H1 (cell line): ENCODE results near the gene MRTFA. TPM values are rescaled to one million over a fixed set of nuclear protein-coding genes. Genes with fewer than 3 reads are reported as not detected.

Experiments
- CTCF ChIA-PET: fragments of 300-600 bp; sonication (Branson Sonifier 250); formaldehyde crosslinking; loops from one replicate; lab custom pipeline; 2021; ENCODE audit not compliant: partially characterized antibody; lab: Charles Lee
- POLR2A ChIA-PET: fragments of 300-600 bp; sonication (Branson Sonifier 250); formaldehyde crosslinking; loops from one replicate; lab custom pipeline; 2021; ENCODE audit warnings: inconsistent platforms; ENCODE audit not compliant: partially characterized antibody; lab: Charles Lee
- DNase-seq, 2 experiments: peaks; one replicate each; pipeline versions ENCODE4 v3.0.0 to v3.0.0-alpha.2; 2010 to 2022; ENCODE audit warnings: low spot score in 2 of 2, low read depth in 1 of 2, mixed read lengths in 1 of 2
- FAIRE-seq: peaks from 2 replicates; lab custom pipeline; 2011; peaks lifted over from hg19 to GRCh38; lab: Jason Lieb, UNC
- H2AFZ ChIP-seq: 2 replicates; pipeline ENCODE4 v1.8.1; 2012; ENCODE audit warnings: low read length, inconsistent platforms
- H2AK5ac ChIP-seq: 2 replicates; pipeline ENCODE4 v1.6.1; 2013; ENCODE audit warnings: low read depth, low read length
- H2BK120ac ChIP-seq: replicated peaks from 2 replicates; pipeline ENCODE3; 2013; ENCODE audit warnings: low read depth, low read length, inconsistent platforms
- H2BK12ac ChIP-seq: 2 replicates; pipeline ENCODE4 v1.6.1; 2013; ENCODE audit warnings: low read depth, low read length
- H2BK15ac ChIP-seq: 2 replicates; pipeline ENCODE4 v1.6.1; 2013; ENCODE audit warnings: low read length
- H2BK20ac ChIP-seq: 2 replicates; pipeline ENCODE4 v1.6.1; 2013; ENCODE audit warnings: low read length
- H2BK5ac ChIP-seq: 2 replicates; pipeline ENCODE4 v1.6.1; 2013; ENCODE audit warnings: low read depth, low read length
- H3K14ac ChIP-seq: 2 replicates; pipeline ENCODE4 v1.6.1; 2013; ENCODE audit warnings: inconsistent platforms; ENCODE audit not compliant: insufficient read length
- H3K18ac ChIP-seq: 2 replicates; pipeline ENCODE4 v1.6.1; 2013; ENCODE audit warnings: low read length; ENCODE audit errors: extremely low read depth
- H3K23ac ChIP-seq: 2 replicates; pipeline ENCODE4 v1.6.1; 2013; ENCODE audit warnings: inconsistent platforms; ENCODE audit not compliant: insufficient read length
- H3K23me2 ChIP-seq: 2 replicates; pipeline ENCODE4 v1.6.1; 2013; ENCODE audit warnings: low read depth, low read length
- H3K27ac ChIP-seq: 2 replicates; pipeline ENCODE4 v1.6.1; 2011; ENCODE audit warnings: low read depth, low read length, inconsistent platforms
- H3K27me3 ChIP-seq, 4 experiments: replicated peaks in 1 of 4; 1 replicate in 1 of 4; 2 replicates in 3 of 4; pipeline versions ENCODE4 v1.6.1 to v1.8.1; 2011 to 2013; ENCODE audit warnings: low read length in 3 of 4, mild to moderate bottlenecking in 3 of 4, inconsistent platforms in 2 of 4, mixed read lengths in 2 of 4, moderate library complexity in 1 of 4; ENCODE audit not compliant: control insufficient read depth in 3 of 4, insufficient read depth in 3 of 4; ENCODE audit errors: extremely low read depth in 1 of 4
- H3K36me3 ChIP-seq, 4 experiments: 2 replicates each; pipeline versions ENCODE4 v1.6.1 to v1.8.1; 2011 to 2013; ENCODE audit warnings: mild to moderate bottlenecking in 4 of 4, low read length in 3 of 4, moderate library complexity in 2 of 4, control low read depth in 1 of 4, inconsistent platforms in 1 of 4; ENCODE audit not compliant: insufficient read depth in 4 of 4, control insufficient read depth in 2 of 4
- H3K4ac ChIP-seq: replicated peaks from 2 replicates; pipeline ENCODE3; 2013; ENCODE audit warnings: low read length, low read depth, mixed read lengths, inconsistent platforms; ENCODE audit not compliant: insufficient read length
- H3K4me1 ChIP-seq, 4 experiments: replicated peaks in 1 of 4; 1 replicate in 1 of 4; 2 replicates in 3 of 4; pipeline versions ENCODE4 v1.6.1 to v1.8.1; 2011 to 2013; ENCODE audit warnings: low read length in 3 of 4, inconsistent platforms in 2 of 4, mixed read lengths in 1 of 4; ENCODE audit not compliant: insufficient read depth in 4 of 4, control insufficient read depth in 3 of 4
- H3K4me2 ChIP-seq, 2 experiments: 2 replicates each; pipeline versions ENCODE4 v1.6.1 to v1.8.1; 2011 to 2013; ENCODE audit warnings: low read depth in 2 of 2, low read length in 2 of 2, control low read depth in 1 of 2, inconsistent platforms in 1 of 2, mild to moderate bottlenecking in 1 of 2; ENCODE audit not compliant: insufficient read depth in 1 of 2
- H3K4me3 ChIP-seq, 4 experiments: fragments of 200-600, 300-600 bp in 1 of 4; sonication (generic), shearing (Covaris generic), sonication (Bioruptor Twin) in 1 of 4; 2 replicates each; pipeline versions ENCODE4 v1.5.1 to v1.8.1; 2011 to 2016; ENCODE audit warnings: low read length in 4 of 4, low read depth in 3 of 4, control low read depth in 2 of 4, inconsistent platforms in 2 of 4, mild to moderate bottlenecking in 2 of 4, mixed read lengths in 1 of 4, moderate library complexity in 1 of 4; ENCODE audit not compliant: insufficient read depth in 2 of 4; ENCODE audit errors: extremely low read depth in 1 of 4
- H3K56ac ChIP-seq: replicated peaks from 2 replicates; pipeline ENCODE3; 2013; ENCODE audit warnings: low read depth, mild to moderate bottlenecking, mixed read lengths, low read length, inconsistent platforms; ENCODE audit not compliant: insufficient read length
- H3K79me1 ChIP-seq: 2 replicates; pipeline ENCODE4 v1.6.1; 2013; ENCODE audit warnings: low read depth, low read length, control low read depth
- H3K79me2 ChIP-seq, 2 experiments: 2 replicates each; pipeline versions ENCODE4 v1.6.1 to v1.8.1; 2012 to 2013; ENCODE audit warnings: low read length in 2 of 2, mild to moderate bottlenecking in 2 of 2, inconsistent platforms in 1 of 2; ENCODE audit not compliant: insufficient read depth in 2 of 2, control insufficient read depth in 1 of 2
- H3K9ac ChIP-seq, 4 experiments: replicated peaks in 1 of 4; 1 replicate in 1 of 4; 2 replicates in 3 of 4; pipeline versions ENCODE4 v1.6.1 to v1.8.1; 2011 to 2013; ENCODE audit warnings: low read depth in 3 of 4, low read length in 3 of 4, control low read depth in 2 of 4, mild to moderate bottlenecking in 2 of 4, moderate library complexity in 2 of 4, inconsistent platforms in 1 of 4; ENCODE audit errors: extremely low read depth in 1 of 4
- H3K9me3 ChIP-seq, 2 experiments: 2 replicates each; pipeline versions ENCODE4 v1.6.1 to v1.8.1; 2012 to 2013; ENCODE audit warnings: mild to moderate bottlenecking in 2 of 2, moderate library complexity in 2 of 2, control low read depth in 1 of 2, inconsistent platforms in 1 of 2, low read depth in 1 of 2, low read length in 1 of 2, mixed read lengths in 1 of 2; ENCODE audit not compliant: insufficient read depth in 2 of 2
- H4K20me1 ChIP-seq, 2 experiments: replicated peaks in 1 of 2; 2 replicates each; pipeline versions ENCODE3 to v1.8.1; 2011 to 2013; ENCODE audit warnings: inconsistent platforms in 2 of 2, low read length in 2 of 2, mild to moderate bottlenecking in 1 of 2; ENCODE audit not compliant: insufficient read depth in 2 of 2, control insufficient read depth in 1 of 2
- H4K5ac ChIP-seq: 2 replicates; pipeline ENCODE4 v1.6.1; 2013; ENCODE audit warnings: low read length, low read depth, mixed read lengths, inconsistent platforms; ENCODE audit not compliant: insufficient read length
- H4K8ac ChIP-seq: 2 replicates; pipeline ENCODE4 v1.8.0; 2013; ENCODE audit warnings: mild to moderate bottlenecking, moderate library complexity, low read length, inconsistent platforms; ENCODE audit not compliant: insufficient read depth; ENCODE audit errors: extremely low read depth
- H4K91ac ChIP-seq: replicated peaks from 2 replicates; pipeline ENCODE3; 2013; ENCODE audit warnings: low read length, mixed read lengths, inconsistent platforms; ENCODE audit not compliant: insufficient read length
- BACH1 ChIP-seq: IDR thresholded peaks from 2 replicates; pipeline ENCODE4 v1.6.1; 2012; ENCODE audit warnings: low read length, improper control_type of control experiment
- CBX8 ChIP-seq: fragments of 300-800, 300-1000 bp; sonication (generic); IDR thresholded peaks from 2 replicates; pipeline ENCODE4 v1.7.1; 2016; ENCODE audit warnings: low read depth, low read length, borderline replicate concordance
- CTBP2 ChIP-seq: IDR thresholded peaks from 2 replicates; pipeline ENCODE4 v1.7.0; 2011; ENCODE audit warnings: borderline replicate concordance, mild to moderate bottlenecking, moderate library complexity, mixed read lengths, low read length; ENCODE audit not compliant: insufficient read depth, insufficient read length
- FOSL1 ChIP-seq: IDR thresholded peaks from 2 replicates; pipeline ENCODE4 v1.6.1; 2011; ENCODE audit warnings: mild to moderate bottlenecking, low read depth, low read length, moderate library complexity; ENCODE audit not compliant: insufficient read depth
- JUN ChIP-seq: IDR thresholded peaks from 2 replicates; pipeline ENCODE4 v1.6.1; 2011; ENCODE audit warnings: low read depth, mild to moderate bottlenecking, improper control_type of control experiment, low read length
- KDM4A ChIP-seq: IDR thresholded peaks from one replicate; pipeline ENCODE4 v1.7.1; 2012; ENCODE audit warnings: low read depth, mild to moderate bottlenecking, moderate library complexity, low read length, inconsistent platforms; ENCODE audit not compliant: severe bottlenecking
- KDM5A ChIP-seq: fragments of 200-600 bp; IDR thresholded peaks from 2 replicates; pipeline ENCODE4 v1.7.1; 2012; ENCODE audit warnings: mild to moderate bottlenecking, low read length, inconsistent platforms, mixed read lengths
- POLR2AphosphoS5 ChIP-seq: IDR thresholded peaks from 2 replicates; pipeline ENCODE4 v1.6.1; 2011; ENCODE audit warnings: low read depth, low read length
- POU5F1 ChIP-seq: IDR thresholded peaks from 2 replicates; pipeline ENCODE4 v1.6.1; 2011; ENCODE audit warnings: low read depth, mild to moderate bottlenecking, low read length, moderate library complexity
- RBBP5 ChIP-seq: IDR thresholded peaks from 2 replicates; pipeline ENCODE4 v1.7.1; 2012; ENCODE audit warnings: low read depth, mild to moderate bottlenecking, inconsistent platforms, low read length, moderate library complexity, borderline replicate concordance
- TEAD4 ChIP-seq: IDR thresholded peaks from 2 replicates; pipeline ENCODE4 v1.6.1; 2012; ENCODE audit warnings: low read depth, low read length, inconsistent platforms, mixed read lengths
- WGBS, 2 experiments: shearing (Covaris generic) in 1 of 2; methylation state at CpG; one replicate each; pipeline versions ENCODE4 v1.1.6 to v1.1.7; 2013 to 2015; ENCODE audit warnings: low lambda C conversion rate in 2 of 2, mixed read lengths in 2 of 2, inconsistent platforms in 1 of 2, low coverage in 1 of 2, missing lambda C conversion rate in 1 of 2; ENCODE audit not compliant: insufficient replicate concordance in 2 of 2, insufficient coverage in 1 of 2, insufficient read length in 1 of 2; ENCODE audit errors: extremely low coverage in 1 of 2, missing lambda C conversion rate in 1 of 2; 5-methylcytosine and 5-hydroxymethylcytosine counted together
- polyA plus RNA-seq, 7 experiments: library from polyadenylated mRNA; depleted of rRNA in 3 of 7; stranded (reverse) in 5 of 7; unstranded in 2 of 7; fragments of >200 nt in 5 of 7; fragments of 200-250 nt in 2 of 7; gene quantifications; 1 replicate in 5 of 7; 2 replicates in 1 of 7; 4 replicates in 1 of 7; pipeline versions ENCODE4 v1.2.1 to v1.2.3, GENCODE V29; 2011 to 2013; ENCODE audit warnings: missing spikeins in 2 of 7, mixed read lengths in 2 of 7
- total RNA-seq: library from RNA; stranded (reverse); fragmentation: NEBNext Ultra II Directional; extraction: Animal tissue kit (Norgen Biotek cat#: 25700); gene quantifications from 2 replicates; pipeline ENCODE4 v1.2.1, GENCODE V29; 2021
- TF ChIP-seq, protein P1 (sequence below): IDR thresholded peaks from 2 replicates; pipeline ENCODE4 v1.6.1; 2012; ENCODE audit warnings: inconsistent platforms
- TF ChIP-seq, protein P2 (sequence below): IDR thresholded peaks from 2 replicates; pipeline ENCODE4 v1.6.1; 2011; ENCODE audit warnings: low read length, improper control_type of control experiment

Gene MRTFA
- total and polyA plus RNA-seq, 2 of the 8 experiments (the other 6 are each of a cell fraction or from before 2014, with no cell fraction given), result 5.4 to 37.9 TPM

- H3K9me3 ChIP-seq, result no peaks in the 10 kb centered on the region
- POLR2A ChIA-PET, result interaction anchor here (0.6 to 1.1 kb wide), 5 partner anchors 9 to 243 kb away, joined by 3 to 5 read pairs (median 3); partner anchors contain the start of gene SGSM3
- TF ChIP-seq BACH1 (no peak), RBBP5 (no peak), KDM4A (no peak), JUN (no peak), POLR2AphosphoS5 (no peak), POU5F1 (no peak), CTBP2 (no peak), TEAD4 (no peak), FOSL1 (no peak), KDM5A (no peak), CBX8 (no peak)
- TF ChIP-seq, protein P1, sequence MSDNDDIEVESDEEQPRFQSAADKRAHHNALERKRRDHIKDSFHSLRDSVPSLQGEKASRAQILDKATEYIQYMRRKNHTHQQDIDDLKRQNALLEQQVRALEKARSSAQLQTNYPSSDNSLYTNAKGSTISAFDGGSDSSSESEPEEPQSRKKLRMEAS, result no peak
- TF ChIP-seq, protein P2, sequence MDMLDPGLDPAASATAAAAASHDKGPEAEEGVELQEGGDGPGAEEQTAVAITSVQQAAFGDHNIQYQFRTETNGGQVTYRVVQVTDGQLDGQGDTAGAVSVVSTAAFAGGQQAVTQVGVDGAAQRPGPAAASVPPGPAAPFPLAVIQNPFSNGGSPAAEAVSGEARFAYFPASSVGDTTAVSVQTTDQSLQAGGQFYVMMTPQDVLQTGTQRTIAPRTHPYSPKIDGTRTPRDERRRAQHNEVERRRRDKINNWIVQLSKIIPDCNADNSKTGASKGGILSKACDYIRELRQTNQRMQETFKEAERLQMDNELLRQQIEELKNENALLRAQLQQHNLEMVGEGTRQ, result no peak
Measured at GRCh38 chr22:40392618-40393017, 243.9 kb downstream of the MRTFA start.

More at GRCh38 chr22:40392618-40393017, 243.9 kb downstream of the MRTFA start:
- no peak for FAIRE-seq
- CTCF ChIA-PET, result interaction anchor here (1.1 to 1.5 kb wide), 2 partner anchors 10 to 16 kb away, joined by 3 to 6 read pairs; no protein-coding TSS in a partner anchor
- H3K23ac ChIP-seq, result no peak overlapping the region
- DNase-seq, result no peak
- no peak overlapping the region for H3K4ac ChIP-seq
- no peak overlapping the region for H2AFZ ChIP-seq
- no peak overlapping the region for H3K4me3 ChIP-seq
- H2BK20ac ChIP-seq, result no peak overlapping the region
- H2BK15ac ChIP-seq, result no peak overlapping the region
- 92% methylated on average over 2 of the region's 2 CpGs; no CpG with 5 or more reads in 1 of the 2 experiments for WGBS, 2 experiments
- no peaks in the 10 kb centered on the region for H3K79me2 ChIP-seq
- no peaks in the 10 kb centered on the region for H3K27me3 ChIP-seq
- no peak overlapping the region for H4K5ac ChIP-seq
- H3K18ac ChIP-seq, result no peak overlapping the region
- no peak overlapping the region for H3K4me2 ChIP-seq
- no peak overlapping the region for H4K8ac ChIP-seq
- no peak overlapping the region for H4K91ac ChIP-seq
- H3K9ac ChIP-seq, result no peak overlapping the region
- H3K36me3 ChIP-seq, result no peaks in the 10 kb centered on the region
- no peak overlapping the region for H2BK12ac ChIP-seq
- no peak overlapping the region for H3K14ac ChIP-seq
- H3K27ac ChIP-seq, result no peak overlapping the region
- H3K79me1 ChIP-seq, result 0 out of 2 replicates have a peak, but pooled peaks cover 2% of the 10 kb centered on the region
- no peak overlapping the region for H2BK120ac ChIP-seq
- no peak overlapping the region for H2BK5ac ChIP-seq
- H3K56ac ChIP-seq, result no peak overlapping the region
- no peak overlapping the region for H2AK5ac ChIP-seq
- H3K4me1 ChIP-seq, result peaks cover 0 to 2% (median under 1%) of the 10 kb centered on the region in 4 experiments; a peak in 3 of 7 replicates
- H4K20me1 ChIP-seq, result peaks cover 0 to 5% of the 10 kb centered on the region in 2 experiments
- no peaks in the 10 kb centered on the region for H3K23me2 ChIP-seq
